ENCODE measurements around the gene CDC45.

- TF ChIP-seq CTCF (tag by site-specific recombination; IDR thresholded peaks at IDR 0.05) (no peak), ZNF830 (tag by site-specific recombination; IDR thresholded peaks at IDR 0.05; ENCODE audit: low read depth) (no peak)
These were observed 15.9 kb upstream of the CDC45 start for GRCh38 chr22:19463491-19464469.

Data from HEK293 (cell line).